Neural progenitor cell (in vitro differentiated cells): ENCODE results near the gene SPN. TPM values are rescaled to one million over a fixed set of nuclear protein-coding genes. Genes with fewer than 3 reads are reported as not detected.

Source experiments
- DNase-seq: peaks from one replicate; pipeline ENCODE4 v3.0.0-alpha.2; 2016; ENCODE audit warnings: low spot score
- H2AFZ ChIP-seq: fragments of 200-600 bp; sonication (generic); replicated peaks from 2 replicates; pipeline ENCODE4 v1.6.1; 2016; ENCODE audit warnings: antibody characterized with exemption
- H3F3A ChIP-seq: fragments of 200-600 bp; sonication (generic); 2 replicates; pipeline ENCODE4 v1.6.1; 2016; ENCODE audit warnings: antibody characterized with exemption, low read depth
- H3K27ac ChIP-seq: fragments of 200-600 bp; sonication (generic); 2 replicates; pipeline ENCODE4 v1.5.1; 2016; ENCODE audit warnings: mild to moderate bottlenecking
- H3K27me3 ChIP-seq: fragments of 200-600 bp; sonication (generic); 2 replicates; pipeline ENCODE4 v1.6.1; 2016; ENCODE audit warnings: mild to moderate bottlenecking, moderate library complexity
- H3K36me3 ChIP-seq: fragments of 200-600 bp; sonication (generic); 2 replicates; pipeline ENCODE4 v1.5.1; 2016
- H3K4me1 ChIP-seq: fragments of 200-600 bp; sonication (generic); 2 replicates; pipeline ENCODE4 v1.6.1; 2016; ENCODE audit warnings: mixed run types
- H3K4me2 ChIP-seq: fragments of 200-600 bp; sonication (generic); 2 replicates; pipeline ENCODE4 v1.6.1; 2016
- H3K4me3 ChIP-seq: fragments of 200-600 bp; sonication (generic); 2 replicates; pipeline ENCODE4 v1.5.1; 2016
- H3K79me2 ChIP-seq: fragments of 200-600 bp; sonication (generic); 2 replicates; pipeline ENCODE4 v1.6.1; 2016; ENCODE audit warnings: low read depth
- H3K9ac ChIP-seq: fragments of 200-600 bp; sonication (generic); 2 replicates; pipeline ENCODE4 v1.6.1; 2016
- H3K9me3 ChIP-seq: fragments of 200-600 bp; sonication (generic); 2 replicates; pipeline ENCODE4 v1.5.1; 2016; ENCODE audit warnings: low read depth
- H4K20me1 ChIP-seq: fragments of 200-600 bp; sonication (generic); 2 replicates; pipeline ENCODE4 v1.6.1; 2016; ENCODE audit warnings: low read depth
- H3K27ac Mint-ChIP-seq: 3 replicates; pipeline ENCODE4 v1.8.0; 2021; ENCODE audit warnings: mixed read lengths
- H3K27me3 Mint-ChIP-seq: 2 replicates; pipeline ENCODE4 v1.8.0; 2022; ENCODE audit warnings: low read depth, mild to moderate bottlenecking, inconsistent platforms, moderate library complexity, mixed read lengths; ENCODE audit not compliant: insufficient read depth
- H3K36me3 Mint-ChIP-seq: 3 replicates; pipeline ENCODE4 v1.8.0; 2021; ENCODE audit warnings: mixed read lengths
- H3K4me1 Mint-ChIP-seq: 3 replicates; pipeline ENCODE4 v1.8.0; 2021; ENCODE audit warnings: mixed read lengths
- H3K4me3 Mint-ChIP-seq: 3 replicates; pipeline ENCODE4 v1.8.0; 2021; ENCODE audit warnings: mild to moderate bottlenecking, moderate library complexity, mixed read lengths
- H3K9me3 Mint-ChIP-seq: 3 replicates; pipeline ENCODE4 v1.8.0; 2020; ENCODE audit warnings: mixed read lengths
- EZH2 ChIP-seq: fragments of 200-600 bp; sonication (generic); IDR thresholded peaks from 2 replicates; pipeline ENCODE4 v1.6.1; 2017; ENCODE audit warnings: antibody characterized with exemption, mild to moderate bottlenecking, moderate library complexity
- EZH2phosphoT487 ChIP-seq: fragments of 200-600 bp; sonication (generic); IDR thresholded peaks from 2 replicates; pipeline ENCODE4 v1.6.1; 2017; ENCODE audit warnings: antibody characterized with exemption
- total RNA-seq: library from RNA; depleted of rRNA; stranded (reverse); fragments of >200 nt; gene quantifications from 2 replicates; pipeline ENCODE4 v1.2.3, GENCODE V29; 2015; ENCODE audit warnings: low replicate concordance
- TF ChIP-seq, protein P1 (sequence below): fragments of 200-600 bp; sonication (generic); IDR thresholded peaks from 2 replicates; pipeline ENCODE4 v1.5.1; 2017; ENCODE audit warnings: antibody characterized with exemption, mild to moderate bottlenecking

The SPN gene
- total RNA-seq, 1 donor from 2014 or later: 0.02 TPM

GRCh38 chr16:29658705-29659104, 4.3 kb upstream of the SPN start:
- Histone ChIP-seq H3K36me3 (no peaks in the 10 kb centered on the region), H3K4me2 (no peak overlapping the region), H3K4me1 (no peaks in the 10 kb centered on the region), H3K27ac (no peak overlapping the region), H3K9me3 (no peaks in the 10 kb centered on the region), H3F3A (no peaks in the 10 kb centered on the region), H4K20me1 (no peaks in the 10 kb centered on the region), H3K9ac (no peak overlapping the region), H2AFZ (no peak overlapping the region), H3K27me3 (no peaks in the 10 kb centered on the region), H3K79me2 (no peaks in the 10 kb centered on the region), H3K4me3 (no peak overlapping the region)
- no peak for TF ChIP-seq EZH2phosphoT487
- no peak for TF ChIP-seq EZH2
- TF ChIP-seq, protein P1, sequence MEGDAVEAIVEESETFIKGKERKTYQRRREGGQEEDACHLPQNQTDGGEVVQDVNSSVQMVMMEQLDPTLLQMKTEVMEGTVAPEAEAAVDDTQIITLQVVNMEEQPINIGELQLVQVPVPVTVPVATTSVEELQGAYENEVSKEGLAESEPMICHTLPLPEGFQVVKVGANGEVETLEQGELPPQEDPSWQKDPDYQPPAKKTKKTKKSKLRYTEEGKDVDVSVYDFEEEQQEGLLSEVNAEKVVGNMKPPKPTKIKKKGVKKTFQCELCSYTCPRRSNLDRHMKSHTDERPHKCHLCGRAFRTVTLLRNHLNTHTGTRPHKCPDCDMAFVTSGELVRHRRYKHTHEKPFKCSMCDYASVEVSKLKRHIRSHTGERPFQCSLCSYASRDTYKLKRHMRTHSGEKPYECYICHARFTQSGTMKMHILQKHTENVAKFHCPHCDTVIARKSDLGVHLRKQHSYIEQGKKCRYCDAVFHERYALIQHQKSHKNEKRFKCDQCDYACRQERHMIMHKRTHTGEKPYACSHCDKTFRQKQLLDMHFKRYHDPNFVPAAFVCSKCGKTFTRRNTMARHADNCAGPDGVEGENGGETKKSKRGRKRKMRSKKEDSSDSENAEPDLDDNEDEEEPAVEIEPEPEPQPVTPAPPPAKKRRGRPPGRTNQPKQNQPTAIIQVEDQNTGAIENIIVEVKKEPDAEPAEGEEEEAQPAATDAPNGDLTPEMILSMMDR: no peak
- Mint-ChIP-seq H3K27me3 (peaks cover 9% of the 10 kb centered on the region), H3K4me3 (no peak overlapping the region), H3K36me3 (no peaks in the 10 kb centered on the region), H3K4me1 (peaks cover 8% of the 10 kb centered on the region), H3K9me3 (no peaks in the 10 kb centered on the region), H3K27ac (peak overlapping the region; percentile 74)
- DNase-seq: no peak

GRCh38 chr16:29662000-29662728, 883 bp upstream of the SPN start:
- H3K36me3 ChIP-seq: no peaks in the 10 kb centered on the region
- no peak overlapping the region for H2AFZ ChIP-seq
- H3K27me3 ChIP-seq: no peaks in the 10 kb centered on the region
- H3K4me2 ChIP-seq: no peak overlapping the region
- no peak for TF ChIP-seq EZH2
- TF ChIP-seq EZH2phosphoT487: no peak
- TF ChIP-seq, protein P1: no peak
- no peak overlapping the region for H3K27ac ChIP-seq
- no peak overlapping the region for H3K9ac ChIP-seq
- no peaks in the 10 kb centered on the region for H3K9me3 ChIP-seq
- Mint-ChIP-seq H3K9me3 (no peaks in the 10 kb centered on the region), H3K36me3 (no peaks in the 10 kb centered on the region), H3K27me3 (peaks cover 14% of the 10 kb centered on the region), H3K27ac (no peak overlapping the region), H3K4me3 (no peak overlapping the region), H3K4me1 (peaks cover 36% of the 10 kb centered on the region)
- no peaks in the 10 kb centered on the region for H4K20me1 ChIP-seq
- peaks cover 16% of the 10 kb centered on the region for H3K4me1 ChIP-seq
- H3F3A ChIP-seq: peaks cover 11% of the 10 kb centered on the region
- H3K4me3 ChIP-seq: no peak overlapping the region
- DNase-seq: no peak
- no peaks in the 10 kb centered on the region for H3K79me2 ChIP-seq

DNA sequence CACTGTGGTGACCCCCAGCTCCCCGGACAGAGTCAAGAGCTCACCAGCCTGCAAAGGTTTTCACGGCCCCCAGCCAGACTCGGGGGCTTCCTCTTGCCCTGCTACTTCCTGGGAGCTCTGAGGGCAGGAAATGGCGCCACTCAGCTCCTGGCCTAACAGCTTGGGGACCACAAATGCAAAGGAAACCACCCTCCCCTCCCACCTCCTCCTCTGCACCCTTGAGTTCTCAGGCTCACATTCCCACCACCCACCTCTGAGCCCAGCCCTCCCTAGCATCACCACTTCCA, 375 bp upstream of the SPN start:
- H3K9me3 ChIP-seq: no peaks in the 10 kb centered on the region
- H4K20me1 ChIP-seq: no peaks in the 10 kb centered on the region
- Mint-ChIP-seq H3K9me3 (no peaks in the 10 kb centered on the region), H3K27ac (no peak overlapping the region), H3K36me3 (no peaks in the 10 kb centered on the region), H3K27me3 (peaks cover 14% of the 10 kb centered on the region), H3K4me1 (peaks cover 40% of the 10 kb centered on the region), H3K4me3 (no peak overlapping the region)
- TF ChIP-seq EZH2: no peak
- TF ChIP-seq, protein P1: no peak
- no peak overlapping the region for H3K4me3 ChIP-seq
- H3K27me3 ChIP-seq: no peaks in the 10 kb centered on the region
- no peaks in the 10 kb centered on the region for H3K36me3 ChIP-seq
- H3F3A ChIP-seq: peaks cover 17% of the 10 kb centered on the region
- H3K4me2 ChIP-seq: no peak overlapping the region
- no peaks in the 10 kb centered on the region for H3K79me2 ChIP-seq
- no peak overlapping the region for H2AFZ ChIP-seq
- peaks cover 21% of the 10 kb centered on the region for H3K4me1 ChIP-seq
- H3K27ac ChIP-seq: no peak overlapping the region
- DNase-seq: no peak
- no peak overlapping the region for H3K9ac ChIP-seq
